ENCODE data around the gene TMTC2.

TMTC2 gene

DNA sequence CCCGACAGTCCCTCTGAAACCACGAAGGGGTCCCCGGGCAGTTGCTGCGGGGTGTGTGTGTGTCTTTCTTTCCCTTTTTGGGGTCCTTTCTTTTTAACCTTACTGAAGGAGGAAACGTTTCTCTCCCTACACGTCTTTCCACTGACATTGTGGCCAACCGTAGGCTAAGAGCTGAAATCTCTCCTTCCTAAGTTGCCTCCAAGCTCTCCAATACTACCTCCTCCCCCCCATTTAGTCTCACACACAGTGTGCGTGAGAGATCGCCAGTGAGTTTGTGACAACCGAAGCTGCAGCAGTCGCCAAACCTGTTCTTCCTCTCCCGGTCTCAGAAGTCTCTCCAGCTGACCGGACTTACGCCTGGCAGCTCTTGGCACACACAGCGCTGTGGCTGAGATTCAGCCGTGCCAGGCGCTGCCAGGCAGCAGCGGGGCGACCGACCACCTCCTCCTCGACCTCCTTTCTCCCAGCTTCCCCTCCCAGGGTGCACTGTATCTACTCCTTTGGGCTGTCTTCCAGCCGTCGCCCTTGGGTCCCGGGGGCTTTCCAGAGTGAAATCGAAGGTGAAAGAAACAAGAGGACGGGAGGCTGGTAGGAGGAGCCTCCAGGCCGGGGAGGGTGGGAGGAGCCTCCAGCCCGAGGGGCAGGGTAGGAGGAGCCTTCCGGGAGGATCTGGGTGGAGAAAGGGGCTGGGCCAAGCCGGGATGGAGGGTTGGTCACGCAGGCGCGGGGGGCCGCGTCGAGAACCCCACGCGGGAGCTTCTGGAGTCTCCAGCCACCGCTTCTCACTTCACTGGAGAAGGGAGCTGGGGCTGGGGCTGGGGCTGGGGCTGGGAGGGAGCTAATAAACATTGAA lies at the start of gene TMTC2:
Gene TMTC2, plus strand, starts transcription at position 739 of the 853 bp plus-strand sequence.
- DNase-seq = peak; percentile 91

GRCh38 chr12:82638324-82638723 lies 48.4 kb upstream of the TMTC2 start:
- no peak for DNase-seq

DNA sequence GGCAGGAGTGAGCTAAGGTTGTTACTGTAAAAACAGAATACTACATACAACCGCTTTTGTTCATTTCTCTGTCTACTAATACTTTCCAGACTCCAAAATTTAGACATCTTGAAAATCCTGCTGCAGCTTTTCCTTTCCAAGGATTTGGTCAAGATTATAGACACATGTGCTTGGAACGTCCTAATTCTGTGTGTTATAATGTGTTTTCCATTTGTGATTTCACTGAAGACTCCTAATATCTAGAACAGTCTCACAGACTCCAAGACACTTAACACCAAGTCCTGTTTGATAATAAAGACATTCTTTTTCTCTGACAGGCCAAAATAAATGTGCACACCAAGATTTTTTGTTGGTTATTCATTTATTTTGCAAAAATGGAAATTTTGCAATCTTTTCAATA lies 41.8 kb upstream of the TMTC2 start:
- no peak for DNase-seq

GRCh38 chr12:82645414-82645813 lies 41.3 kb upstream of the TMTC2 start:
- DNase-seq = no peak

GRCh38 chr12:82647853-82648252 lies 38.9 kb upstream of the TMTC2 start:
- DNase-seq = no peak

DNA sequence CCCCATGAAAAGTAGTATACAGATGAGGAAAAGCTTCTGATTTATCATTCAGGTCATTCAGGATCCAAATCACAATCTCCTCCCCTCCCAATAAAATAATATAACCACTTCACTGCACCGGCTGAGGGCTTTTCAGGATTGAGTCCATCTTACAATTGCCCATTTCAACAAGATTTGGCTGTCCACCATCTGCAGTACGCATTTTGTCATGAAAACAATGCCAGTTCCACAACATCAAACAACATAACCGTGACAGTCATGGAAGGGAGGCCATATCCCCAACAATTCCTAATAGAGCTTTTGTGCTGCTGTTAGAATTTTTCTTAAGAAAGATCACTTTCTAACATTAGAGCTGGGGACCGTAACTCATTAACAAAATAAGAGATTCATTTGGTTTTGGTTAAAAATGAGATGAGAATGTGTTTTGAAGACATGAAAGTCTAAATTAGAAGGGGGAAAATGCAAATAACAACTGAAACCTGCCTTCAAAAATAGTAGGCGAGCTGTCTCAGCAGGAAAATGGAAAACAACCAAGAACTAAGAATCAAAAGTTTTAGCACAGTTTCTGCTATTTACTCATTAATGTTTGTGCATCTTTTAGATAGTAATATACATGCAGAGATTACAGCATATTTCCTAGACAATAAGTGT lies 38.3 kb upstream of the TMTC2 start:
- no peak for DNase-seq

GRCh38 chr12:82650627-82651337 lies 35.9 kb upstream of the TMTC2 start:
- no peak for DNase-seq

DNA sequence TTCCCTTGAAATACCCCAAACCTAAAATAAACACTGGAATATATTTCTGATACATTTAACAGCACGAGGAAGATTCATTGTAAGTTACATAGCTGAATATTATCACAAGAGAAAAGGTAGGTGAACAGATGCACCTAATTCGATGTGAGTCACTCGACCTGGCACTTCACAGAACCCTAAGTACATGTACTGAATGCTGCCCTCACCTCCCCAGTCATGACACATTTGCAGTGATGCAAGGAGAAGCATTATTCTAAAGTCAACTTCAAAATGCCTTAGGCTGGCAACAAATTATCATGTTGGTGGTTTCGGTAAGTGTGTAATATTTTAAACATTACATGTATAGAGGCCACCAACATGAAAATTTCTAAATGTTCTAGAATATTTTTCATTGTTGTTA lies 35.2 kb upstream of the TMTC2 start:
- DNase-seq = no peak

- DNase-seq = no peak
Measured at GRCh38 chr12:82652071-82652470, 34.6 kb upstream of the TMTC2 start.

- DNase-seq = no peak
Measured at GRCh38 chr12:82655751-82656150, 31.0 kb upstream of the TMTC2 start.

GRCh38 chr12:82659343-82660207 lies 27.1 kb upstream of the TMTC2 start:
- no peak for DNase-seq

DNA sequence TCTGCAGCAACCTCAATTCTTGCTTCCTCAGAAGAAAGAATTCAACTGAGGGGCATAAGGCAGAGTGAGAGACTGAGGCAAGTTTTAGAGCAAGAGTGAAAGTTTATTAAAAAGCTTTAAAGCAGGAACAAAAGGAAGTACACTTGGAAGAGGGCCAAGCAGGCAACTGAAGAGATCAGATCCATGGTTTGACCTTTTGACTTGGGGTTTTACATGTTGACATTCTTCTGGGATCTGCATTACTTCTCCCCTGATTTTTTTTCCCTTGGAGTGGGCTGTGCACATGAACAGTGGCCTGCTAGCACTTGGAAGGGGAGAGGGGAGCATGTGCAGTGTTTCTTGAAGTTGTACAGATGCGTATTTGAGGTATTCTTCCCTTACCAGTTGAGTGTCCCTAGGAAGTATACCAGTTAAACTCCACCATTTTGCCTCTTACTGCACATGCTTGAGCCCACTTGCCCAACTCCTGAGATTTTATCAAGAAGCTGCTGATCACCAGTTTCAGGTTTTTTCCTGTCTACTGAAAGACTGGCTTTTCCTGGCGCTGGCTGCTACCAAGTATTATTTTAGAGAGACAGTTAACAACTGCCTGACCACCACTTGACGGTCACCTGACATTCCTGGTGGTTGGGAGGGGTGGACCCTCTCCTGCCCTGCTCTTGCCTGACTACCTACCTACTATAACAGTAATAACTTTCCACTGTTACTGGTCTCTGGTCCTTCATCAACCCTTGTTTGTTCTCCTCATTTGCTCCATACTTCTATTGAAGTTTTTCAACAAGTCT lies 26.0 kb upstream of the TMTC2 start:
- no peak for DNase-seq

DNA sequence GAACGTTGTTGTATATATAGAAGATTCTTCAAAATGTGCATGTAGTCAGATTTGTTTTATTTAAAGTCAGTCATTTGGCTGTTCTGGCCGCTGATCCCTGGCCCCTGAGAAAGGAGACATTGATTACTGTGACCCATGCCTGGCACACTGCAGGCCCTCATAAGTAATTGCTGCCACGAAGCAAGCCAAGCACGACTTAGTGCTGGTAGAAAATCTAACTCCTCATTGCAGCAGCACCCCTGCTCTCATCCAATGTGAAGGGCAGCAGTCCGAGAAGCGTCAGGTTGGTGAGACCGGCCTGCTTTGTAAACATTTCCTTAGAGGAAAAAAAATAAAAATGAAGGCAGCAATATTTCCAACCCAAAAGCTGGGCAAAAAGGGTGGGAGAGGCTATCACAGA lies 22.8 kb upstream of the TMTC2 start:
- DNase-seq = no peak

GRCh38 chr12:82665142-82665923 lies 21.4 kb upstream of the TMTC2 start:
- DNase-seq = no peak

DNA sequence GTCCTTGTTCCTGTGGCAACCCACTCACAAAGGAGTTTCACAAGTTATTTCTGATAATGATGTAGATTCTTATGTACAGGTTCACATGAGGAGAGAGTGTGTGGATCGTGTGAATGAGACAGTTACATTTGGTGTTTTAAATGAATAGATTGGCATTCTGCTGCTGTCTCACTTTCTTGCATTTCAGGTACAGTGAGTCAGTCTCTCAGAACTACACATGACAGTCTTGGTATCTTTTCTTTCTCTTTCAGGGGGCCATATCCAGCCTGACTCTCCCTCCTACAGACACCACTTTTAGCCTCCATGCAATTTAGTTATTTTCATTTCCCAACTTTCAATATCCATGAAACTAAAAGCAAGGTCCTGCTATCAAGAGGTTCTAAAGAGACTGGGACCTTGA lies 19.9 kb upstream of the TMTC2 start:
- no peak for DNase-seq

DNA sequence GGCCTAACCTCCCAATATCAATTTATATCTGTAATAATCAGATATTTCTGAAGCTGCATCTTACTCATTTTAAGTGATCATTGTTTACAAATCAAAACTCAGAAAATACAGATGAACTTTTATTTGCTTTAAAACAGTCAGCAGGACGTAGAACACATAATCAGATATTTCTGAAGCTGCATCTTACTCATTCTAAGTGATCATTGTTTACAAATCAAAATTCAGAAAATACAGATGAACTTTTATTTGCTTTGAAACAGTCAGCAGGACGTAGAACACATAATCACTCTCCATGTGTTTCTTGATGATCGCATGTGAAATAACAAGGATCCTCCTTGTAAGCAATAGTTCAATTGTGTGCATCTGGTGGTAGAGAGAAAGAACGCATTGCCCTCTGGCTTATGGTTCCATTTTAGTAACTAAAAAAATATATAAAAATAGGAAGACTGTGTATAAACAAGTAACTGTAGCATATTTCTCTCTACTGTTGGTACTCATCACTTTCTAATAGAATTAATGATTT lies 15.0 kb upstream of the TMTC2 start:
- no peak for DNase-seq

DNA sequence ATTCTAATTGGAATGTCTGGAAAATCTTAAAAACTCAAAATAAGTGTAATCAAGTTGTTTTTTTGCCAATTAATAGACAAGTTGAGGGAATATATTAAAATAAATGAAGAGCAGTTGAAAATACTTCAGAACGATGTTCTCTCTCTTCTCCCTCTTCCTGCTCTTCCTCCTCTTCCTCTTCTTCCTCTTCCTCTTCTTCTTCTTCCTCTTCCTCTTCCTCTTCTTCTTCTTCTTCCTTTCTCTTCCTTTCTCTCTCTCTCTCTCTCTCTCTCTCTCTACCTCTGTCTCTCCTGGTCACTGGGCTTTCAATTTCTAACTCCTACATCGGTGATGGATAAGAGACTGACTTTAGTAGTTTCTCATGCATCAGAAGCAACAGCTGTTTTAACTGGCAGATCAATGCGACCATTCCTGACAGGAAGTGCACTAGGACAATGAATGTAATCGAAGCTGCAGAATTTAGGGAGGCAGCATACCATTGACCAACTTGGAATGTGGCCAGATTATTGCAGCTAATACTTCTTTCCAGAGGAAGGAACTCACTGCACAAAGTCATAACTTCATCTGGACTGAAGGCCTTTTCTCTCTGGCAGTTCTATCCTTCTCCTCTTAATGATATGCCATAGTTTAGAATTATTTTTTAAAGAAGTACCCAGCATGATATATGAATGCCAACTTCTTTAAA lies 13.8 kb upstream of the TMTC2 start:
- DNase-seq = no peak

GRCh38 chr12:82673698-82674097 lies 13.0 kb upstream of the TMTC2 start:
- no peak for DNase-seq

DNA sequence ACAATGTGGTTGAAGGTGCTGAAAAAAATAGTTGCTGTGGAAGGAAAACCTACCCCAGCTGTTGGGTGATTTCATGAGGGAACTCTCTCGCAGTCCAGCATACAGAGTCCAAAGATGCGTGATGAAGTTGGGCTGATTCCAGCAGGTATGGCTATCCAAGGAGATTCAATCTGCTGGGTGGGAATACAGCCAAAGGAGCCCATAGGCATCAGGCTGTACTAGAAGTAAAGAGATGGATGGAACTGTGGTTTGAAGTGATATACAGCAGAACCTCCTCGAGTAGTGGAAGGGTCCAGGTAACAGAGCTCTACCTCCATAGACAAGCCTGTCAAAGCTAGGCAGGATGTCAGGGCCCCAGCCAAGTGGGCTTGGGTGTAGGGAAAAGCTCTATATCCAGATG lies 11.5 kb upstream of the TMTC2 start:
- DNase-seq = no peak

- DNase-seq = no peak
Measured at GRCh38 chr12:82682326-82682725, 4.4 kb upstream of the TMTC2 start.

Measured in CD4-positive, alpha-beta T cell treated with Interleukin-17A for 4 hours (primary cell).